ENCODE data around the gene RAC3. TPM values are rescaled to one million over a fixed set of nuclear protein-coding genes. Genes with fewer than 3 reads are reported as not detected.

RAC3 gene
- total RNA-seq, 6 experiments from 2014 or later: 3.4 to 9.0 (median 5.4) TPM

DNA sequence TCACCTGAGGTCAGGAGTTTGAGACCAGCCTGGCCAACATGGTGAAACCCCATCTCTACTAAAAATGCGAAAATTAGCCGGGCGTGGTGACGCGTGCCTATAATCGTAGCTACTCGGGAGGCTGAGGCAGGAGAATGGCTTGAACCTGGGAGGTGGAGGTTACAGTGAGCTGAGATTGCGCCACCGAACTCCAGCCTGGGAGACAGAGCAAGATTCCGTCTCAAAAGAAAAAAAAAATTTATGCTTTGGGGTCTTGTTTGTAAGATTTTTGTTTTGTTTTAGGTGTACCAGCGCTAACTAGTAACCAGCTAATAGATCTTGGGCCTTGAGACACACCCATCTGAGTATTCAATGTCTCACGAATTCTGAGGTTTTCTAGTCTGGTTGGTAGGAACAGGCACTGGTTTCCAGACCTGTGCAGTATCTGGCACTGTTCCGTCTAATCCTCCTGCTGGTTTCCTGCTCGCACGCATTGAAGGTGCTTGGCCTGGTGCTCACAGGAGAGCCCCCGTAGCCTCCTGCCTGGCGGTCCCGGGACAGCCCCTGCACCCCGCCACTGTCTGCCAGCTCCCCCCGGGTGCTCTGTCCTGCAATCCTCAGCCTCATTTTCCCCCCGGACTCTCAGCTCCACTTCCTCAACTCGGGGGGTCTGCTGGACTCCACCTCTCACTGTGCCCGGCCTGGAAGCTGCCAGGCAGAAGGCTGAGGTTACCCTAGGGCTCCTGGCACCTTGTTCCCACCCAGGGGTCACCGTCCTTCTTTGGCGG is 44.7 kb downstream of the RAC3 start:
- peak; percentile 0 to 39 (median 18) for ATAC-seq

DNA sequence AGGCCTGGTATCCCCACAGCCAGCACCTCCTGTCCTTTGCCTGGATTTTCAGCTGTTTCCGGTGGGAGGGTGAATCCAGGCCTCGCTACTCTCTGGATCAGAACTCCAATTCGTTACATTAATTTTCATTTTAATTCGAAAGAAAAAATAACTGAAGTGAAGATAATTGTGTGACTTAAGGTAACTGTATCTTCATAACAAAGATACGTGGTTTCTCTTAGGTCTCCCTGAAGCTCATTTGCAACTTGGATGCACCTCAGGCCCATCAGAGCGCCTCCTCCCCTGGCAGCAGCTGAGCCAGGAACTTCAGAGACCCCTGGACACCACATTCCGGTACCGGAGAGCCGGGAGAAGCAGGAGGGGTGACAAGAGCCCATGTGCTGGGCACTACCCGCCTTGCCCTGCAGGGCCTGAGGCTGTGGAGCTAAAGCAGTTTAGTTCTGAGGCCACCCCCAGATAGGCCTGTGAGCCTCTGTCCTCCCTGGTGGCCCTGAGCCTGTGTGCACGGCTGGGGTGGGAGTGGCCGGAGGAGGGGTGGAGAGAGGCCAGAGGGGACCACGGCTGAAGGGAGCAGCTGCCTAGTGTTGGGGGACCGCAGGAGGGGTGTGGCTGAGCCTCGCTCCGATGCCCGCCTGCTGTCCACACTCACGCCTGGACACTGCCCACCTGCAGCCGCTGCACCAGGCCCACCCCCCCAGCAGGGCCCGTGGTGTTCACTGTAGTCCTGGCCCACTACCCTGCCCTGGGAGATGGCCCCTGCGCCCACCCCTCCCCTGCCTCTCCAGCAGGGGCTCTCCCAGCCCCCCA is 45.5 kb downstream of the RAC3 start:
- H3K4me3 ChIP-seq: no peak overlapping the region
- no peaks in the 10 kb centered on the region for H3K9me3 ChIP-seq
- DNase-seq: no peak
- peaks cover 0 to 42% (median 13%) of the 10 kb centered on the region in 4 donors for H3K36me3 ChIP-seq
- WGBS (ENCODE audit: insufficient coverage, low coverage, low lambda C conversion rate, missing lambda C conversion rate): 46% methylated on average over 5 of the region's 21 CpGs
- TF ChIP-seq, protein P1, sequence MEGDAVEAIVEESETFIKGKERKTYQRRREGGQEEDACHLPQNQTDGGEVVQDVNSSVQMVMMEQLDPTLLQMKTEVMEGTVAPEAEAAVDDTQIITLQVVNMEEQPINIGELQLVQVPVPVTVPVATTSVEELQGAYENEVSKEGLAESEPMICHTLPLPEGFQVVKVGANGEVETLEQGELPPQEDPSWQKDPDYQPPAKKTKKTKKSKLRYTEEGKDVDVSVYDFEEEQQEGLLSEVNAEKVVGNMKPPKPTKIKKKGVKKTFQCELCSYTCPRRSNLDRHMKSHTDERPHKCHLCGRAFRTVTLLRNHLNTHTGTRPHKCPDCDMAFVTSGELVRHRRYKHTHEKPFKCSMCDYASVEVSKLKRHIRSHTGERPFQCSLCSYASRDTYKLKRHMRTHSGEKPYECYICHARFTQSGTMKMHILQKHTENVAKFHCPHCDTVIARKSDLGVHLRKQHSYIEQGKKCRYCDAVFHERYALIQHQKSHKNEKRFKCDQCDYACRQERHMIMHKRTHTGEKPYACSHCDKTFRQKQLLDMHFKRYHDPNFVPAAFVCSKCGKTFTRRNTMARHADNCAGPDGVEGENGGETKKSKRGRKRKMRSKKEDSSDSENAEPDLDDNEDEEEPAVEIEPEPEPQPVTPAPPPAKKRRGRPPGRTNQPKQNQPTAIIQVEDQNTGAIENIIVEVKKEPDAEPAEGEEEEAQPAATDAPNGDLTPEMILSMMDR (IDR thresholded peaks at IDR 0.05): no peak
- no peak for TF ChIP-seq POLR2A (IDR thresholded peaks at IDR 0.05)
- no peaks in the 10 kb centered on the region for H3K27me3 ChIP-seq
- ATAC-seq: peak; percentile 13 to 43 (median 36)
- intact Hi-C loops (cut with DNase I): no loop called here
- H3K27ac ChIP-seq: no peak overlapping the region
- H3K4me1 ChIP-seq: no peaks in the 10 kb centered on the region

More for the DNA sequence above, 44.7 kb downstream of the RAC3 start:
- Histone ChIP-seq H3K27ac (no peak overlapping the region), H3K4me3 (no peak overlapping the region), H3K27me3 (no peaks in the 10 kb centered on the region), H3K9me3 (no peaks in the 10 kb centered on the region), H3K36me3 (peaks cover 0 to 34% (median 9%) of the 10 kb centered on the region in 4 donors), H3K4me1 (no peaks in the 10 kb centered on the region)
- intact Hi-C loops (cut with DNase I): no loop called here
- no peak for DNase-seq
- TF ChIP-seq, protein P1 (IDR thresholded peaks at IDR 0.05): no peak
- no peak for TF ChIP-seq POLR2A (IDR thresholded peaks at IDR 0.05)
- 34% methylated on average over 23 of the region's 25 CpGs for WGBS (ENCODE audit: insufficient coverage, low coverage, low lambda C conversion rate, missing lambda C conversion rate)

DNA sequence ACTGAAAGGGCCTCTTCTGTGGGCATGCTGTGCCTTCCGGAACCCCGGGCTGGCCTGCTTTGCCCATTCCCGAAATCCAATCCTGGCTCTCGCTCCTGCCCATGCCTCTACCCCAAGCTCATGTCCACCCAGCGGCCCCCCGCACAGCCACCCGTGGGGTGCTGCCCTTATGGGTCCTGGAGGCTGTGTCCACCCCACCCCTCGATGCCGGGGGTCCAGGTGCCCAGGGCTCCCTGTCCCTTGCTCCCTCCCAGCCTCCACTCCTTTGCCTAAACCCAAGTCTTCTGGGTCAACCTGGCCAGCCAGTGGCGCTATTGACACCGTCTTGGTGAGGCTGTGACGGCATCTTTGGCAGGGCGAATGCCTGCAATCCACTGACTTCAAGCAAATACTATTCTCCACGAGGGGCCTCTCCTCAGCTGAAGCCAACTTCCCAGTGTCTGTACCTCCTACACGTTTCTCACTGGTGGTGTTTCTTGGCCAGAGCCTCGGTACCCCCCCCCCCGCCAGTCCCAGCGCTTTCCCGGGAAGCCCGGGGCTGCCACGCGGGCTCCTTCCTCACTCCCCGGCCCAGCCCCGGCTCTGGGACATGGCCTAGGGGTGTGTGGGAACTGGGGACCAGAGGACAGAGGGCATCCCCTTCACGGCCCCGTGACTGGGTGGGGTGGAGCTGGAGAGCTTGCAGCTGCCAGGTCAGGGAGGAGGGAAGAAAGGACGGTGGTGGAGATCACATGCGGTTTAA is 46.3 kb downstream of the RAC3 start:
- TF ChIP-seq, protein P1 (IDR thresholded peaks at IDR 0.05): no peak
- no peak for TF ChIP-seq POLR2A (IDR thresholded peaks at IDR 0.05)
- no peaks in the 10 kb centered on the region for H3K9me3 ChIP-seq
- no peak overlapping the region for H3K4me3 ChIP-seq
- H3K4me1 ChIP-seq: no peaks in the 10 kb centered on the region
- intact Hi-C loops (cut with DNase I): no loop called here
- no peaks in the 10 kb centered on the region for H3K27me3 ChIP-seq
- peak; percentile 7 to 29 (median 22) for ATAC-seq
- peaks cover 0 to 50% (median 17%) of the 10 kb centered on the region in 4 donors for H3K36me3 ChIP-seq
- no peak overlapping the region for H3K27ac ChIP-seq
- DNase-seq: no peak
- WGBS (ENCODE audit: insufficient coverage, low coverage, low lambda C conversion rate, missing lambda C conversion rate): 33% methylated on average over 18 of the region's 28 CpGs

DNA sequence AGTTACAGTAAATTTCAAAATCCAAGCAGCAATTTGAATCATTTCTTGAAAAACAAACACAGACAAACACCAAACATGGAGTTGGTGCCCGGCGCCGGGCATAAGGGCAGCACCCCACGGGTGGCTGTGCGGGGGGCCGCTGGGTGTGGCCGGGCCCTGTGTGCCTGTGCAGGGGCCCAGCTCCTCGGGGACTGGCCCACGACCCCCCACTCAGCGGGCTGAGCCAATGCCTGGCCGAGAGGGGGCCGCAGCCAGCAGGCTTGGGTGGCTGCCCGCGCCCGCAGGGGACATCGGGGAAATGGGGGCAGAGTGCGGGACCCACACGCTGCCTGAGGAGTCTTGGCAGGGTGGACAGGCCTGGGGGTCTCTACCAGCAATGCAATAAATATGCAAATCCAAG is 47.0 kb downstream of the RAC3 start:
- no peaks in the 10 kb centered on the region for H3K4me1 ChIP-seq
- 54% methylated on average over 5 of the region's 18 CpGs for WGBS (ENCODE audit: insufficient coverage, low coverage, low lambda C conversion rate, missing lambda C conversion rate)
- ATAC-seq (no peak), DNase-seq (no peak)
- peaks cover 2 to 56% (median 22%) of the 10 kb centered on the region in 4 donors for H3K36me3 ChIP-seq
- no peak overlapping the region for H3K4me3 ChIP-seq
- intact Hi-C loops (cut with DNase I): no loop called here
- no peaks in the 10 kb centered on the region for H3K27me3 ChIP-seq
- H3K27ac ChIP-seq: no peak overlapping the region
- TF ChIP-seq, protein P1 (IDR thresholded peaks at IDR 0.05): no peak
- TF ChIP-seq POLR2A (IDR thresholded peaks at IDR 0.05): no peak
- no peaks in the 10 kb centered on the region for H3K9me3 ChIP-seq

All from right lobe of liver (tissue), 6 donors.